ENCODE measurements around the gene HOXC10. TPM values are rescaled to one million over a fixed set of nuclear protein-coding genes. Genes with fewer than 3 reads are reported as not detected.

Gene HOXC10
- polyA plus RNA-seq, 1 donor (not counting 4 experiments of a cell fraction or from before 2014, with no cell fraction given), result 14.1 TPM

- FAIRE-seq, result peak; percentile 5
- DNase-seq (ENCODE audit: low read depth, low spot score), result no peak
- no peak overlapping the region for H2AFZ ChIP-seq (ENCODE audit: control insufficient read depth, low read length)
- H3K9me1 ChIP-seq (ENCODE audit: control insufficient read depth, extremely low read depth, insufficient read depth, low read length), result no peaks in the 10 kb centered on the region
- H3K9me3 ChIP-seq (ENCODE audit: control insufficient read depth, low read depth, low read length), result no peaks in the 10 kb centered on the region
- no peaks in the 10 kb centered on the region for H4K20me1 ChIP-seq (ENCODE audit: control insufficient read depth, extremely low read depth, insufficient read depth, low read length)
- H3K4me1 ChIP-seq (ENCODE audit: control insufficient read depth, extremely low read depth, insufficient read depth, low read length), result peaks cover 46% of the 10 kb centered on the region
- H3K79me2 ChIP-seq (ENCODE audit: control insufficient read depth, insufficient read depth, low read length), result peaks cover 7% of the 10 kb centered on the region
- H3K9ac ChIP-seq (ENCODE audit: control insufficient read depth, extremely low read depth, insufficient read depth, low read length), result peak overlapping the region; percentile 66
- peak overlapping the region; percentile 57 for H3K4me2 ChIP-seq (ENCODE audit: control insufficient read depth, extremely low read depth, insufficient read depth, low read depth, low read length)
- peak overlapping the region; percentile 33 to 77 (median 65) for H3K4me3 ChIP-seq (ENCODE audit: control insufficient read depth in 2 of 3, extremely low read depth in 1 of 3, insufficient read depth in 2 of 3, low read depth in 1 of 3, low read length in 3 of 3)
- dilution Hi-C loops (cut with MboI; ENCODE audit: extremely low pct_ligation_motif_present, low sequenced_read_pairs), result no loop called here
- no peak overlapping the region for H3K27ac ChIP-seq (ENCODE audit: control insufficient read depth, insufficient read depth, low read length)
- H3K27me3 ChIP-seq (ENCODE audit: control insufficient read depth, extremely low read depth, insufficient read depth, low read length), result peaks cover 1% of the 10 kb centered on the region
- peaks cover 0 to 1% of the 10 kb centered on the region in 2 experiments for H3K36me3 ChIP-seq (ENCODE audit: control insufficient read depth in 2 of 2, extremely low read depth in 1 of 2, insufficient read depth in 2 of 2, low read length in 2 of 2)
- no peak for TF ChIP-seq EZH2 (IDR thresholded peaks at IDR 0.05; ENCODE audit: low read length)
- TF ChIP-seq CTCF (optimal IDR thresholded peaks at IDR 0.05 in 1 of 3, IDR thresholded peaks at IDR 0.05 in 1 of 3, conservative IDR thresholded peaks at IDR 0.05 in 1 of 3; ENCODE audit: extremely low read depth in 1 of 3, insufficient read depth in 2 of 3, low read length in 3 of 3), result no peak
These were observed 49.2 kb downstream of the HOXC10 start for GRCh38 chr12:54033980-54034784.

GRCh38 chr12:54034785-54035310, 49.9 kb downstream of the HOXC10 start:
- Histone ChIP-seq H3K27ac (ENCODE audit: control insufficient read depth, insufficient read depth, low read length) (no peak overlapping the region), H3K4me2 (ENCODE audit: control insufficient read depth, extremely low read depth, insufficient read depth, low read depth, low read length) (no peak overlapping the region), H3K4me1 (ENCODE audit: control insufficient read depth, extremely low read depth, insufficient read depth, low read length) (peaks cover 40% of the 10 kb centered on the region), H3K79me2 (ENCODE audit: control insufficient read depth, insufficient read depth, low read length) (peaks cover 2% of the 10 kb centered on the region), H4K20me1 (ENCODE audit: control insufficient read depth, extremely low read depth, insufficient read depth, low read length) (no peaks in the 10 kb centered on the region), H3K9ac (ENCODE audit: control insufficient read depth, extremely low read depth, insufficient read depth, low read length) (no peak overlapping the region), H3K36me3 (ENCODE audit: control insufficient read depth in 2 of 2, extremely low read depth in 1 of 2, insufficient read depth in 2 of 2, low read length in 2 of 2) (peaks cover 0 to 1% of the 10 kb centered on the region in 2 experiments), H3K9me3 (ENCODE audit: control insufficient read depth, low read depth, low read length) (no peaks in the 10 kb centered on the region), H3K27me3 (ENCODE audit: control insufficient read depth, extremely low read depth, insufficient read depth, low read length) (peaks cover 3% of the 10 kb centered on the region), H2AFZ (ENCODE audit: control insufficient read depth, low read length) (no peak overlapping the region), H3K4me3 (ENCODE audit: control insufficient read depth in 2 of 3, extremely low read depth in 1 of 3, insufficient read depth in 2 of 3, low read depth in 1 of 3, low read length in 3 of 3) (no peak overlapping the region), H3K9me1 (ENCODE audit: control insufficient read depth, extremely low read depth, insufficient read depth, low read length) (no peaks in the 10 kb centered on the region)
- FAIRE-seq (no peak), DNase-seq (ENCODE audit: low read depth, low spot score) (no peak)
- TF ChIP-seq EZH2 (IDR thresholded peaks at IDR 0.05; ENCODE audit: low read length), result no peak
- no peak for TF ChIP-seq CTCF (optimal IDR thresholded peaks at IDR 0.05 in 1 of 3, IDR thresholded peaks at IDR 0.05 in 1 of 3, conservative IDR thresholded peaks at IDR 0.05 in 1 of 3; ENCODE audit: extremely low read depth in 1 of 3, insufficient read depth in 2 of 3, low read length in 3 of 3)
- dilution Hi-C loops (cut with MboI; ENCODE audit: extremely low pct_ligation_motif_present, low sequenced_read_pairs), result no loop called here

Measured in keratinocyte (primary cell).